WTC11 (cell line): ENCODE measurements around the gene LHB. TPM values are rescaled to one million over a fixed set of nuclear protein-coding genes. Genes with fewer than 3 reads are reported as not detected.
"Not testable (repeated sequence)": the region's sequence is repeated elsewhere in the genome, so short reads cannot be mapped to it uniquely, and the experiment has no call there.

Source experiments
- ATAC-seq: fragments of 200-7000 bp; cut with Tn5 transposase; 2 replicates; pipeline ENCODE4 v1.10.0; 2021; ENCODE audit warnings: mild to moderate bottlenecking, moderate library complexity
- CTCF ChIA-PET: fragments of 300-600 bp; sonication (Branson Sonifier 250); formaldehyde crosslinking; loops from one replicate; lab custom pipeline; 2021; ENCODE audit warnings: antibody characterized with exemption; lab: Charles Lee
- POLR2A ChIA-PET: fragments of 350-600 bp; sonication (Branson Sonifier 250); formaldehyde crosslinking; loops from one replicate; lab custom pipeline; 2021; ENCODE audit warnings: antibody characterized with exemption; lab: Charles Lee
- DNase-seq: peaks from one replicate; pipeline ENCODE4 v3.0.0; 2021; ENCODE audit warnings: low spot score
- H3K27ac Mint-ChIP-seq: 2 replicates; pipeline ENCODE4 v1.8.0; 2021; ENCODE audit warnings: mixed read lengths
- H3K27me3 Mint-ChIP-seq: 2 replicates; pipeline ENCODE4 v1.8.0; 2021; ENCODE audit warnings: low read depth, mild to moderate bottlenecking, moderate library complexity, mixed read lengths
- H3K36me3 Mint-ChIP-seq: 2 replicates; pipeline ENCODE4 v1.8.0; 2021; ENCODE audit warnings: mixed read lengths
- H3K4me1 Mint-ChIP-seq: 2 replicates; pipeline ENCODE4 v1.8.0; 2022; ENCODE audit warnings: mixed read lengths
- H3K4me3 Mint-ChIP-seq: 2 replicates; pipeline ENCODE4 v1.8.0; 2021; ENCODE audit warnings: mild to moderate bottlenecking, moderate library complexity, mixed read lengths
- H3K9me3 Mint-ChIP-seq: 2 replicates; pipeline ENCODE4 v1.8.0; 2021; ENCODE audit warnings: mixed read lengths
- KAT7 ChIP-seq: sonication (generic); formaldehyde crosslinking; IDR thresholded peaks from 2 replicates; pipeline ENCODE4 v1.8.1; 2023; ENCODE audit warnings: missing genetic modification reagents, mild to moderate bottlenecking, borderline replicate concordance
- MXD4 ChIP-seq: fragments of 250-450 bp; sonication (Bioruptor Pico); IDR thresholded peaks from 2 replicates; pipeline ENCODE4 v1.8.0; 2021; ENCODE audit warnings: mild to moderate bottlenecking, moderate library complexity, borderline replicate concordance
- MYBL2 ChIP-seq: sonication (generic); formaldehyde crosslinking; IDR thresholded peaks from 2 replicates; pipeline ENCODE4 v1.8.1; 2023; ENCODE audit warnings: mild to moderate bottlenecking, moderate library complexity, missing genetic modification reagents
- NFE2L1 ChIP-seq: sonication (generic); formaldehyde crosslinking; IDR thresholded peaks from 2 replicates; pipeline ENCODE4 v1.8.1; 2023; ENCODE audit warnings: missing genetic modification reagents
- NFYB ChIP-seq: sonication (generic); formaldehyde crosslinking; conservative IDR thresholded peaks from 2 replicates; pipeline ENCODE4 v1.8.0; 2022; ENCODE audit warnings: low read depth, missing genetic modification reagents
- SOX15 ChIP-seq: fragments of 250-450 bp; sonication (Bioruptor Pico); IDR thresholded peaks from 2 replicates; pipeline ENCODE4 v1.9.0; 2021; ENCODE audit warnings: mild to moderate bottlenecking
- SP1 ChIP-seq: sonication (generic); formaldehyde crosslinking; conservative IDR thresholded peaks from 2 replicates; pipeline ENCODE4 v1.8.1; 2022; ENCODE audit warnings: missing genetic modification reagents
- ZBTB21 ChIP-seq: sonication (generic); formaldehyde crosslinking; IDR thresholded peaks from 2 replicates; pipeline ENCODE4 v1.8.1; 2023; ENCODE audit warnings: mild to moderate bottlenecking, missing genetic modification reagents, borderline replicate concordance
- ZNF138 ChIP-seq: sonication (generic); formaldehyde crosslinking; conservative IDR thresholded peaks from 2 replicates; pipeline ENCODE4 v1.8.1; 2022; ENCODE audit warnings: mild to moderate bottlenecking, moderate library complexity, missing genetic modification reagents
- ZNF219 ChIP-seq: sonication (generic); formaldehyde crosslinking; IDR thresholded peaks from 2 replicates; pipeline ENCODE4 v1.8.0; 2023; ENCODE audit warnings: missing genetic modification reagents, mild to moderate bottlenecking, borderline replicate concordance
- ZNF317 ChIP-seq: sonication (generic); formaldehyde crosslinking; IDR thresholded peaks from 2 replicates; pipeline ENCODE4 v1.8.1; 2023; ENCODE audit warnings: low read depth, mild to moderate bottlenecking, moderate library complexity, missing genetic modification reagents, borderline replicate concordance
- total RNA-seq: library from RNA; stranded (reverse); gene quantifications from 3 replicates; pipeline ENCODE4 v1.2.3, GENCODE V29; 2021
- TF ChIP-seq, protein P1 (sequence below): sonication (generic); formaldehyde crosslinking; IDR thresholded peaks from 2 replicates; pipeline ENCODE4 v1.8.1; 2023; ENCODE audit warnings: mild to moderate bottlenecking, missing genetic modification reagents, borderline replicate concordance
- TF ChIP-seq, protein P2 (sequence below): sonication (generic); formaldehyde crosslinking; IDR thresholded peaks from 2 replicates; pipeline ENCODE4 v1.8.1; 2023; ENCODE audit warnings: mild to moderate bottlenecking, missing genetic modification reagents
- TF ChIP-seq, protein P3 (sequence below): sonication (generic); formaldehyde crosslinking; IDR thresholded peaks from 2 replicates; pipeline ENCODE4 v1.8.1; 2022; ENCODE audit warnings: missing genetic modification reagents, borderline replicate concordance
- TF ChIP-seq, protein P4 (sequence below): fragments of 250-450 bp; sonication (Bioruptor Pico); IDR thresholded peaks from 2 replicates; pipeline ENCODE4 v1.9.0; 2021; ENCODE audit warnings: moderate library complexity, mild to moderate bottlenecking, inconsistent platforms, borderline replicate concordance
- TF ChIP-seq, protein P5 (sequence below): fragments of 250-450 bp; sonication (Bioruptor Pico); IDR thresholded peaks from 2 replicates; pipeline ENCODE4 v1.8.0; 2021; ENCODE audit warnings: mild to moderate bottlenecking

Gene LHB
- total RNA-seq, 1 experiment from 2014 or later, result not detected

DNA sequence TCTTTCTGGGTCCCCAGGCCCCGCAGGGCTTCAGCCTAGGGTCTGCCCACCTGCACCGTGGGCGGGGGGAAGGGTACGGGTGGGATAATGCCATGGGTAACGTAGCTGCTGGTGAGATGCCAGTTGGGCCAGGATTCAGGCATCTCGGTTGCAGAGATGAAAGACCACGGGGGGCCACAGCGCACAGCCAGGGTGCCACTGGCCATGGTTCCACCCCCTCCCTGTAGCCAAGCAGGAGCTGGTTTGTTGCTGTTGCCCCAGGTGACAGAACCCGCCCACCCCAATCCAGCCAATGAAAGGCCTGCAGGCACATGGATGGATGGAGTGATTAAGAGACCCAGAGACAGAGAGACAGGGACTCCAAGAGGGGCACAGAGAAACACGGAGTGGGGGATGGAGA, 41.7 kb upstream of the LHB start (continued):
- TF ChIP-seq, protein P1, sequence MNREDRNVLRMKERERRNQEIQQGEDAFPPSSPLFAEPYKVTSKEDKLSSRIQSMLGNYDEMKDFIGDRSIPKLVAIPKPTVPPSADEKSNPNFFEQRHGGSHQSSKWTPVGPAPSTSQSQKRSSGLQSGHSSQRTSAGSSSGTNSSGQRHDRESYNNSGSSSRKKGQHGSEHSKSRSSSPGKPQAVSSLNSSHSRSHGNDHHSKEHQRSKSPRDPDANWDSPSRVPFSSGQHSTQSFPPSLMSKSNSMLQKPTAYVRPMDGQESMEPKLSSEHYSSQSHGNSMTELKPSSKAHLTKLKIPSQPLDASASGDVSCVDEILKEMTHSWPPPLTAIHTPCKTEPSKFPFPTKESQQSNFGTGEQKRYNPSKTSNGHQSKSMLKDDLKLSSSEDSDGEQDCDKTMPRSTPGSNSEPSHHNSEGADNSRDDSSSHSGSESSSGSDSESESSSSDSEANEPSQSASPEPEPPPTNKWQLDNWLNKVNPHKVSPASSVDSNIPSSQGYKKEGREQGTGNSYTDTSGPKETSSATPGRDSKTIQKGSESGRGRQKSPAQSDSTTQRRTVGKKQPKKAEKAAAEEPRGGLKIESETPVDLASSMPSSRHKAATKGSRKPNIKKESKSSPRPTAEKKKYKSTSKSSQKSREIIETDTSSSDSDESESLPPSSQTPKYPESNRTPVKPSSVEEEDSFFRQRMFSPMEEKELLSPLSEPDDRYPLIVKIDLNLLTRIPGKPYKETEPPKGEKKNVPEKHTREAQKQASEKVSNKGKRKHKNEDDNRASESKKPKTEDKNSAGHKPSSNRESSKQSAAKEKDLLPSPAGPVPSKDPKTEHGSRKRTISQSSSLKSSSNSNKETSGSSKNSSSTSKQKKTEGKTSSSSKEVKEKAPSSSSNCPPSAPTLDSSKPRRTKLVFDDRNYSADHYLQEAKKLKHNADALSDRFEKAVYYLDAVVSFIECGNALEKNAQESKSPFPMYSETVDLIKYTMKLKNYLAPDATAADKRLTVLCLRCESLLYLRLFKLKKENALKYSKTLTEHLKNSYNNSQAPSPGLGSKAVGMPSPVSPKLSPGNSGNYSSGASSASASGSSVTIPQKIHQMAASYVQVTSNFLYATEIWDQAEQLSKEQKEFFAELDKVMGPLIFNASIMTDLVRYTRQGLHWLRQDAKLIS (CRISPR knock-in tag), result no peak
- TF ChIP-seq, all 79 proteins: peak for 1

DNA sequence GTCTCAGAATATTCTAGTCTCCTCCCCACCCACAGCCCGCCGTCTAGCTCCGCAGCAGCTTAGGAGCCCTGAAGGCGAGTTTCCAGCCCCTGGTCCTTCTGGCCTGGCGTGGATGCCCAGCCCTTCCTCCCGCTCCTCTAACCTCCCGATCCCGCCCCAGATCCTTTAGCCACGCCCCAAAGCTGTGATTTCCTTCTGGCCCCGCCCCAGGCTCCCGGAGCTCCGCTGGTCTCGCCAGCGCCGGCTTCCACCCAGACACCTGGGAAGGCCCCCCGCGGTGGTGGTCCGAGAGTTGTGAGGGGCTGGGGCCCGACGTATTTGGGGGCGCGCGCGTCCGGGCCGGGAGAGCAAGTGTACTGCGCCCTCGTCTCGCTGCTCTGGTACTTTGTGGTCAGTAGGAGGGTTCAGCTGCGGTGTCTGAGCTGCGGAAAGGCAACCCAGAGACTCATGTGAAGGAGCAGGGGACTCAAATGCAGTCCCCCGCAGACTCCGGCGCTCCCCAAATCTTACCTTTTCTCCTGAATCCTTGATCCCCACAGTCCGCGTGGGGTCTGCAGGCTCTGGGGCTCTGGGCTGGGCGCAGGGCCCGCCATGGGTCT, 40.8 kb upstream of the LHB start, which contains the start of gene CGB7:
Gene CGB7 (minus strand): TSS at position 114 of the 599 bp plus-strand sequence. CDS start 2,374 bp downstream, outside the sequence.
- ChIA-PET CTCF (interaction anchor here (0.6 to 3.5 kb wide), 16 partner anchors 7 to 489 kb away, joined by 3 to 33 read pairs (median 6); partner anchors contain the start of genes CGB2, GYS1, KCNA7 and NTF4), POLR2A (interaction anchor here (1.1 to 1.2 kb wide), 2 partner anchors 9 to 40 kb away, joined by 3 to 4 read pairs; no protein-coding TSS in a partner anchor)
- Mint-ChIP-seq H3K9me3 (no peaks in the 10 kb centered on the region), H3K27ac (no peak within 1 kb of the TSS), H3K27me3 (peaks cover 81% of the 10 kb centered on the region), H3K4me1 (peaks cover 14% of the 10 kb centered on the region), H3K36me3 (no peaks in the 10 kb centered on the region), H3K4me3 (peak within 1 kb of the TSS; percentile 71)
- 0 out of 2 replicates have a peak, but pooled peaks have one; percentile 43 for TF ChIP-seq SP1 (CRISPR knock-in tag)
- TF ChIP-seq KAT7 (CRISPR knock-in tag), result no peak
- no peak for TF ChIP-seq ZNF317
- no peak for TF ChIP-seq SOX15 (CRISPR knock-in tag)
- ATAC-seq (peak; percentile 57), DNase-seq (peak; percentile 86)

DNA sequence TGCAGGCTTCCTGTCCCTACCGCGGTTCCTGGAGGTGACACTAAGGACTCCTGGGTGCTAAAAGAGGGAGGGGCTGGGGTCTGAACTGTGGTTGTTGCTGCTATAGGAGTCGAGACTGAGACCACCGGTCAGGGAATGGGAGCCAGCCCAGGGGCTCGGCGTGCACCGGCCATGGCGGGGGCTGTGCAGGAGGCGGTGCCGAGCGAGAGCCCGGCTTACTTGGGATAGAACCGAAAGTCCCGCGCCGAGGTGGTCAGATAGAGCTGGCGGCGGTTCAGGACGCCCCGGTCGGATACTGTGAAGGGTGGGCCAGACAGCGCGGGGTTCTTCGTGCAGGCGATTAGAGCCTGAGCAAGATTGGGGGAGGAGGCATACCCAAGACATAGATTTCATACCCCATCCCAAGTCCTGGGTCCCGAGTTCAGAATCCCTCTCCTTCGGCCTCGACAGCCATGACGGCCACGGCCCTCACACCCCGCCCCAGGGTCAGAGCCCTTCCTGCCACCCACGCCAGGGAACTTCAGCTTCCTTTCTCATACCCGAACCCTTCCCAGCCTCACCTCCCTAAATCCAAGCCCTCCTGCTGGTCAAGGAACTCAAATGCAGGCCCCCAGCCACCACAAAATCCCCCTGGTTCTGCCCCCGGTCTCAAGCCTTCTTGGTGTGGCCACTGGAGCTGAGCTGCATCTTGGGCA, 40.2 kb upstream of the LHB start:
- CTCF ChIA-PET, result interaction anchor here (0.6 to 3.5 kb wide), 28 partner anchors 8 to 489 kb away, joined by 3 to 33 read pairs (median 4); partner anchors contain the start of genes CGB2, GYS1, HSD17B14 and KCNA7
- not testable (repeated sequence) for H3K27ac Mint-ChIP-seq, H3K36me3 Mint-ChIP-seq, DNase-seq, ATAC-seq, H3K9me3 Mint-ChIP-seq
- Mint-ChIP-seq H3K4me3 (peak overlapping the region; percentile 71), H3K27me3 (peaks cover 77% of the 10 kb centered on the region), H3K4me1 (peaks cover 14% of the 10 kb centered on the region)
- POLR2A ChIA-PET, result interaction anchor here (0.6 to 1.2 kb wide), 4 partner anchors 10 to 208 kb away, joined by 3 to 5 read pairs (median 4); no protein-coding TSS in a partner anchor

DNA sequence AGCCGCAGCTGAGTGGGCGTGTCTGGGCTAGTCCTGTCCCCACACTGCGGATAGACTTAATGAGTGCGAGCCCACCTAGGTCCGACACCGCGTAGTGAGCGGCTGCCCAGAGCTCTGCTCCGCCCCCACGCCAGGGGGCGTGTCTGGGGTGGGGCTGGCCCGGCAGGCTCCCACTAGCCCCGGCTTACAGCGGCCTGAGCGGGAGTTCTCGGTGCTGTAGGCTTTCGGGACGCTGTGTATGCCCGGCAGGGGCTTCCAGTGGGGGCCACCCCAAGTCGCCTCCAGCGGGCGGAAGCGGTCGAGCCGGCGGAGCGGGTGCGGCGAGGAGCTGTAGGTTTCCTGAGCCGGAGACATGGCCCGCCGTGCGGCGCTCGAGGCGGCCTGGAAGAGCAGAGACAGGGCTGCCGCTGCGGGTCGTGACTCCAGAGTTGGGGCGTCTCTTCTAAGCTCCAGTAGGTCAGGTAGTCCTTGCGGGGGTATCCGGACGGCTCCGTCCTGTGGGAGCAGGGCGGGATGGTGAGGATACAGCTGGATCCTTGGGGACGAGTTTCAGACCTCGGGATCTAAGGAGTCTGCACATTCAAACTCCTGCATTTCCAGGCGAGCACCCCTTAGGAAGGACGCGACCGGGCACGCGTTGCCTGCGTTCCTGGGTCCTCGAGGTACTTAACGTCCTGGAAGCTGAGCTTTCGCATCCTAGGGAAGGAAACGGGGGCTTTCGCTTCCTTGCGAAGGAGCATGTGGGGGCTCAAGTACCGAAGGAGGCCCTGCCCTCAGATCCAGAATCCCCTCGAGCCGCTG, 39.4 kb upstream of the LHB start:
- Mint-ChIP-seq H3K4me3 (peak overlapping the region; percentile 71), H3K9me3 (no peaks in the 10 kb centered on the region), H3K4me1 (peaks cover 14% of the 10 kb centered on the region), H3K27me3 (peaks cover 76% of the 10 kb centered on the region), H3K27ac (no peak overlapping the region), H3K36me3 (no peaks in the 10 kb centered on the region)
- ATAC-seq (peak; percentile 82), DNase-seq (peak; percentile 76)
- ChIA-PET CTCF (interaction anchor here (0.5 to 3.5 kb wide), 27 partner anchors 9 to 278 kb away, joined by 3 to 33 read pairs (median 4); partner anchors contain the start of genes CGB2, GYS1, HSD17B14 and KCNA7), POLR2A (interaction anchor here (0.6 to 0.7 kb wide), 3 partner anchors 74 to 209 kb away, joined by 4 to 5 read pairs (median 4); no protein-coding TSS in a partner anchor)
- TF ChIP-seq MYBL2 (CRISPR knock-in tag), result peak; percentile 16; the same call in 1 of the 2 replicates
- TF ChIP-seq ZNF219 (CRISPR knock-in tag), result no peak
- no peak for TF ChIP-seq MXD4
- no peak for TF ChIP-seq ZNF138
- TF ChIP-seq NFE2L1 (CRISPR knock-in tag), result no peak
- TF ChIP-seq, protein P2, sequence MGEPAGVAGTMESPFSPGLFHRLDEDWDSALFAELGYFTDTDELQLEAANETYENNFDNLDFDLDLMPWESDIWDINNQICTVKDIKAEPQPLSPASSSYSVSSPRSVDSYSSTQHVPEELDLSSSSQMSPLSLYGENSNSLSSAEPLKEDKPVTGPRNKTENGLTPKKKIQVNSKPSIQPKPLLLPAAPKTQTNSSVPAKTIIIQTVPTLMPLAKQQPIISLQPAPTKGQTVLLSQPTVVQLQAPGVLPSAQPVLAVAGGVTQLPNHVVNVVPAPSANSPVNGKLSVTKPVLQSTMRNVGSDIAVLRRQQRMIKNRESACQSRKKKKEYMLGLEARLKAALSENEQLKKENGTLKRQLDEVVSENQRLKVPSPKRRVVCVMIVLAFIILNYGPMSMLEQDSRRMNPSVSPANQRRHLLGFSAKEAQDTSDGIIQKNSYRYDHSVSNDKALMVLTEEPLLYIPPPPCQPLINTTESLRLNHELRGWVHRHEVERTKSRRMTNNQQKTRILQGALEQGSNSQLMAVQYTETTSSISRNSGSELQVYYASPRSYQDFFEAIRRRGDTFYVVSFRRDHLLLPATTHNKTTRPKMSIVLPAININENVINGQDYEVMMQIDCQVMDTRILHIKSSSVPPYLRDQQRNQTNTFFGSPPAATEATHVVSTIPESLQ (CRISPR knock-in tag), result no peak
- TF ChIP-seq, protein P3, sequence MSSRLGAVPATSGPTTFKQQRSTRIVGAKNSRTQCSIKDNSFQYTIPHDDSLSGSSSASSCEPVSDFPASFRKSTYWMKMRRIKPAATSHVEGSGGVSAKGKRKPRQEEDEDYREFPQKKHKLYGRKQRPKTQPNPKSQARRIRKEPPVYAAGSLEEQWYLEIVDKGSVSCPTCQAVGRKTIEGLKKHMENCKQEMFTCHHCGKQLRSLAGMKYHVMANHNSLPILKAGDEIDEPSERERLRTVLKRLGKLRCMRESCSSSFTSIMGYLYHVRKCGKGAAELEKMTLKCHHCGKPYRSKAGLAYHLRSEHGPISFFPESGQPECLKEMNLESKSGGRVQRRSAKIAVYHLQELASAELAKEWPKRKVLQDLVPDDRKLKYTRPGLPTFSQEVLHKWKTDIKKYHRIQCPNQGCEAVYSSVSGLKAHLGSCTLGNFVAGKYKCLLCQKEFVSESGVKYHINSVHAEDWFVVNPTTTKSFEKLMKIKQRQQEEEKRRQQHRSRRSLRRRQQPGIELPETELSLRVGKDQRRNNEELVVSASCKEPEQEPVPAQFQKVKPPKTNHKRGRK, result no peak
- TF ChIP-seq, protein P4, sequence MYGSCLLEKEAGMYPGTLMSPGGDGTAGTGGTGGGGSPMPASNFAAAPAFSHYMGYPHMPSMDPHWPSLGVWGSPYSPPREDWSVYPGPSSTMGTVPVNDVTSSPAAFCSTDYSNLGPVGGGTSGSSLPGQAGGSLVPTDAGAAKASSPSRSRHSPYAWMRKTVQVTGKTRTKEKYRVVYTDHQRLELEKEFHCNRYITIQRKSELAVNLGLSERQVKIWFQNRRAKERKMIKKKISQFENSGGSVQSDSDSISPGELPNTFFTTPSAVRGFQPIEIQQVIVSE, result no peak
- no peak for TF ChIP-seq ZBTB21 (CRISPR knock-in tag)
- no peak for TF ChIP-seq NFYB (CRISPR knock-in tag)
- TF ChIP-seq, protein P5, sequence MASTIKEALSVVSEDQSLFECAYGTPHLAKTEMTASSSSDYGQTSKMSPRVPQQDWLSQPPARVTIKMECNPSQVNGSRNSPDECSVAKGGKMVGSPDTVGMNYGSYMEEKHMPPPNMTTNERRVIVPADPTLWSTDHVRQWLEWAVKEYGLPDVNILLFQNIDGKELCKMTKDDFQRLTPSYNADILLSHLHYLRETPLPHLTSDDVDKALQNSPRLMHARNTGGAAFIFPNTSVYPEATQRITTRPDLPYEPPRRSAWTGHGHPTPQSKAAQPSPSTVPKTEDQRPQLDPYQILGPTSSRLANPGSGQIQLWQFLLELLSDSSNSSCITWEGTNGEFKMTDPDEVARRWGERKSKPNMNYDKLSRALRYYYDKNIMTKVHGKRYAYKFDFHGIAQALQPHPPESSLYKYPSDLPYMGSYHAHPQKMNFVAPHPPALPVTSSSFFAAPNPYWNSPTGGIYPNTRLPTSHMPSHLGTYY (CRISPR knock-in tag), result no peak
